K562 (cell line): ENCODE results near the gene MXRA7. TPM values are rescaled to one million over a fixed set of nuclear protein-coding genes. Genes with fewer than 3 reads are reported as not detected.
A peak's percentile ranks its signal among the peaks of the same experiment; 100 is the strongest.

Experiments used
- CBX2 ChIP-seq: fragments of 200-600 bp; sonication (generic); IDR thresholded peaks from one replicate; pipeline ENCODE4 v1.6.1; 2012; ENCODE audit warnings: mild to moderate bottlenecking, low read length, inconsistent platforms; ENCODE audit not compliant: insufficient read depth, poor library complexity, severe bottlenecking
- NBN ChIP-seq: fragments of 450-650 bp; IDR thresholded peaks from 2 replicates; pipeline ENCODE4 v1.6.1; 2016; ENCODE audit warnings: low read depth, mild to moderate bottlenecking
- SMC3 ChIP-seq: conservative IDR thresholded peaks from 2 replicates; pipeline ENCODE4 v1.6.1; 2011; ENCODE audit warnings: low read depth, low read length, improper control_type of control experiment; ENCODE audit not compliant: insufficient read depth
- polyA plus RNA-seq, 8 experiments: library from polyadenylated mRNA; depleted of rRNA in 4 of 8; stranded (reverse) in 5 of 8; unstranded in 3 of 8; fragments of >200 nt; fragmentation: Nextera tagmentation in 2 of 8; fragmentation: Illumina TruSeq in 1 of 8; extraction: Ambion mirVana in 2 of 8; extraction: Trizol in 1 of 8; gene quantifications; 2 replicates each; pipeline versions ENCODE4 v1.2.1 to v1.2.3, GENCODE V29; 2011 to 2014; ENCODE audit warnings: inconsistent platforms in 1 of 8, missing spikeins in 1 of 8
- total RNA-seq, 7 experiments: library from RNA; depleted of rRNA in 6 of 7; stranded (reverse); fragments of >200 nt in 6 of 7; fragmentation: Illumina TruSeq in 2 of 7; extraction: Trizol in 2 of 7; gene quantifications; 2 replicates each; pipeline versions ENCODE4 v1.2.1 to v1.2.3, GENCODE V29; 2011 to 2021; ENCODE audit warnings: low replicate concordance in 1 of 7
- TF ChIP-seq, protein P1 (sequence below), 2 experiments: fragments of 450-650 bp in 1 of 2; sonication (generic) in 1 of 2; formaldehyde crosslinking in 1 of 2; IDR thresholded peaks in 1 of 2; conservative IDR thresholded peaks in 1 of 2; 2 replicates each; pipeline versions ENCODE4 v1.6.1 to v1.8.1; 2016 to 2023; ENCODE audit warnings: mild to moderate bottlenecking in 2 of 2, moderate library complexity in 2 of 2, inconsistent platforms in 1 of 2, missing genetic modification reagents in 1 of 2
- TF ChIP-seq, protein P2 (sequence below), 3 experiments: IDR thresholded peaks in 2 of 3; conservative IDR thresholded peaks in 1 of 3; 2 replicates each; pipeline ENCODE4 v1.5.1; 2011 to 2012; ENCODE audit warnings: low read length in 3 of 3, mild to moderate bottlenecking in 3 of 3, control low read depth in 2 of 3, improper control_type of control experiment in 1 of 3, inconsistent platforms in 1 of 3, low read depth in 1 of 3, mixed read lengths in 1 of 3, moderate library complexity in 1 of 3; ENCODE audit not compliant: insufficient read depth in 2 of 3
- TF ChIP-seq, protein P3 (sequence below): sonication (generic); formaldehyde crosslinking; IDR thresholded peaks from 2 replicates; pipeline ENCODE4 v1.8.0; 2022; ENCODE audit warnings: missing genetic modification reagents, mild to moderate bottlenecking, moderate library complexity, borderline replicate concordance
- TF ChIP-seq, protein P4 (sequence below): fragments of 450-650 bp; formaldehyde crosslinking; IDR thresholded peaks from 2 replicates; pipeline ENCODE4 v1.4.0; 2020; ENCODE audit warnings: mild to moderate bottlenecking, mixed read lengths

MXRA7 gene
- total and polyA plus RNA-seq, 9 of the 15 experiments (the other 6 are each of a cell fraction or from before 2014, with no cell fraction given) = 2.6 to 38.4 (median 14.3) TPM

DNA sequence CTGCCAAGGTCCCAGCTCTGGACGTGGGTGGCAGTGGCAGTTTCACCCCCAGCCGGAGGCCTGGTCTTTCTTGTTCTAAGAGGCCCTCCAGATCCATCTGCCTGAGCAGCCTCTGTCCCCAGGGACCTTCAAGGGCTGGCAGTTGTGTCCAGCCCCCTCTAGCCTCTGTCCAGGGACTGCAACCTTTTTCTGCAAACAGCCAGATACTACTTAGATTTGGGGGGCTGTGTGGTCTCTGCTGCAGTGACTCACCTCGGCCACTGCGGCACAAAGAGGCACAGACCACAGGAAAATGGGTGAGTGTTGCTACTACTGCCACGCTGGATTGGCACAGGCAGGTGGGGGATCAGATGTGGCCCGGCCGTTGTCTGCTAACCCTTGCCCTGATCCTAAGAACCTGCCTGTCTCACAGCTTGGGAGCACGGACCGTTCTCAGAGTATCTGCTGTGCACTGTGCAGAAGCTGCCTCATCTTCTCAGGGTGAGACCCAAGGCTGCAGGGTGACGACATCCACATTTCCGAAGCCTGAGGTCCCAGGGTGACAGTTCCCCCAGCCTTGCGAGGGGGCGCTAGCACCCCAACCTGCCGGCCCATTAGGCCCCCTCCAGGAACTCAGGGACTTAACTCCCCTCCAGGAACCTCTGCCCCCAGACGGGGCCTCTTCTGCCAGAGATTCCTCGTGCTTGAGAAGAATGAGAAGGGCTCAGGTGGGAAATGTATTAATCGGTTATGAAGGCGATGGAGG lies 27.6 kb downstream of the MXRA7 start (continued):
- TF ChIP-seq CBX2 (no peak), SMC3 (peak; percentile 23; the same call in 1 of the 2 replicates), NBN (no peak)
- TF ChIP-seq, protein P1, sequence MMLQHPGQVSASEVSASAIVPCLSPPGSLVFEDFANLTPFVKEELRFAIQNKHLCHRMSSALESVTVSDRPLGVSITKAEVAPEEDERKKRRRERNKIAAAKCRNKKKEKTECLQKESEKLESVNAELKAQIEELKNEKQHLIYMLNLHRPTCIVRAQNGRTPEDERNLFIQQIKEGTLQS (IDR thresholded peaks at IDR 0.05) = peak; percentile 36
- TF ChIP-seq, protein P1 (CRISPR knock-in tag; conservative IDR thresholded peaks at IDR 0.05) = no peak
- TF ChIP-seq, protein P2, sequence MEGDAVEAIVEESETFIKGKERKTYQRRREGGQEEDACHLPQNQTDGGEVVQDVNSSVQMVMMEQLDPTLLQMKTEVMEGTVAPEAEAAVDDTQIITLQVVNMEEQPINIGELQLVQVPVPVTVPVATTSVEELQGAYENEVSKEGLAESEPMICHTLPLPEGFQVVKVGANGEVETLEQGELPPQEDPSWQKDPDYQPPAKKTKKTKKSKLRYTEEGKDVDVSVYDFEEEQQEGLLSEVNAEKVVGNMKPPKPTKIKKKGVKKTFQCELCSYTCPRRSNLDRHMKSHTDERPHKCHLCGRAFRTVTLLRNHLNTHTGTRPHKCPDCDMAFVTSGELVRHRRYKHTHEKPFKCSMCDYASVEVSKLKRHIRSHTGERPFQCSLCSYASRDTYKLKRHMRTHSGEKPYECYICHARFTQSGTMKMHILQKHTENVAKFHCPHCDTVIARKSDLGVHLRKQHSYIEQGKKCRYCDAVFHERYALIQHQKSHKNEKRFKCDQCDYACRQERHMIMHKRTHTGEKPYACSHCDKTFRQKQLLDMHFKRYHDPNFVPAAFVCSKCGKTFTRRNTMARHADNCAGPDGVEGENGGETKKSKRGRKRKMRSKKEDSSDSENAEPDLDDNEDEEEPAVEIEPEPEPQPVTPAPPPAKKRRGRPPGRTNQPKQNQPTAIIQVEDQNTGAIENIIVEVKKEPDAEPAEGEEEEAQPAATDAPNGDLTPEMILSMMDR (IDR thresholded peaks at IDR 0.05 in 2 of 3, conservative IDR thresholded peaks at IDR 0.05 in 1 of 3; ENCODE audit: insufficient read depth in 2 of 3, low read depth in 1 of 3, low read length in 3 of 3) = peak; percentile 69 to 88 (median 70)
- TF ChIP-seq, protein P3, sequence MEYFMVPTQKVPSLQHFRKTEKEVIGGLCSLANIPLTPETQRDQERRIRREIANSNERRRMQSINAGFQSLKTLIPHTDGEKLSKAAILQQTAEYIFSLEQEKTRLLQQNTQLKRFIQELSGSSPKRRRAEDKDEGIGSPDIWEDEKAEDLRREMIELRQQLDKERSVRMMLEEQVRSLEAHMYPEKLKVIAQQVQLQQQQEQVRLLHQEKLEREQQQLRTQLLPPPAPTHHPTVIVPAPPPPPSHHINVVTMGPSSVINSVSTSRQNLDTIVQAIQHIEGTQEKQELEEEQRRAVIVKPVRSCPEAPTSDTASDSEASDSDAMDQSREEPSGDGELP = peak; percentile 34; the same call in 1 of the 2 replicates
- TF ChIP-seq, protein P4, sequence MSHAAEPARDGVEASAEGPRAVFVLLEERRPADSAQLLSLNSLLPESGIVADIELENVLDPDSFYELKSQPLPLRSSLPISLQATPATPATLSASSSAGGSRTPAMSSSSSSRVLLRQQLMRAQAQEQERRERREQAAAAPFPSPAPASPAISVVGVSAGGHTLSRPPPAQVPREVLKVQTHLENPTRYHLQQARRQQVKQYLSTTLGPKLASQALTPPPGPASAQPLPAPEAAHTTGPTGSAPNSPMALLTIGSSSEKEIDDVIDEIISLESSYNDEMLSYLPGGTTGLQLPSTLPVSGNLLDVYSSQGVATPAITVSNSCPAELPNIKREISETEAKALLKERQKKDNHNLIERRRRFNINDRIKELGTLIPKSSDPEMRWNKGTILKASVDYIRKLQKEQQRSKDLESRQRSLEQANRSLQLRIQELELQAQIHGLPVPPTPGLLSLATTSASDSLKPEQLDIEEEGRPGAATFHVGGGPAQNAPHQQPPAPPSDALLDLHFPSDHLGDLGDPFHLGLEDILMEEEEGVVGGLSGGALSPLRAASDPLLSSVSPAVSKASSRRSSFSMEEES = no peak
- TF ChIP-seq, all 486 proteins: peak for 8
